Sigmoid colon (tissue), 7 donors: ENCODE results near the gene CAVIN3. TPM values are rescaled to one million over a fixed set of nuclear protein-coding genes. Genes with fewer than 3 reads are reported as not detected.
A peak's percentile ranks its signal among the peaks of the same experiment; 100 is the strongest.

Experiments
- DNase-seq: peaks from one replicate; pipeline ENCODE4 v3.0.0-alpha.2; 2019
- H3K27ac ChIP-seq, 4 donors: fragments of 200-600 bp; sonication (generic); one replicate each; pipeline ENCODE4 v1.5.1; 2016 to 2019; ENCODE audit warnings: mild to moderate bottlenecking in 1 of 4
- H3K27me3 ChIP-seq, 3 donors: fragments of 200-600 bp; sonication (generic); one replicate each; pipeline ENCODE4 v1.5.1; 2019; ENCODE audit warnings: mild to moderate bottlenecking in 1 of 3
- H3K36me3 ChIP-seq, 4 donors: fragments of 200-600 bp; sonication (generic); one replicate each; pipeline ENCODE4 v1.5.1; 2016 to 2019
- H3K4me1 ChIP-seq, 4 donors: fragments of 200-600 bp; sonication (generic); one replicate each; pipeline ENCODE4 v1.5.1; 2017 to 2019
- H3K4me3 ChIP-seq, 4 donors: fragments of 200-600 bp; sonication (generic); one replicate each; pipeline ENCODE4 v1.5.1; 2017 to 2019; ENCODE audit warnings: mild to moderate bottlenecking in 2 of 4, moderate library complexity in 1 of 4
- H3K9me3 ChIP-seq, 4 donors: fragments of 200-600 bp in 3 of 4; sonication (generic) in 3 of 4; one replicate each; pipeline versions ENCODE4 v1.5.1 to v1.6.1; 2013 to 2019
- EP300 ChIP-seq, 4 donors: sonication (generic); formaldehyde crosslinking; IDR thresholded peaks; one replicate each; pipeline ENCODE4 v1.6.1; 2017; ENCODE audit warnings: antibody characterized with exemption in 4 of 4
- POLR2A ChIP-seq, 2 donors: fragments of 450-650 bp; IDR thresholded peaks; one replicate each; pipeline ENCODE4 v1.6.1; 2016; ENCODE audit warnings: antibody characterized with exemption in 2 of 2, mild to moderate bottlenecking in 2 of 2, moderate library complexity in 2 of 2
- POLR2AphosphoS5 ChIP-seq, 4 donors: sonication (generic); formaldehyde crosslinking; IDR thresholded peaks; one replicate each; pipeline ENCODE4 v1.6.1; 2017; ENCODE audit warnings: antibody characterized with exemption in 4 of 4
- WGBS, 2 donors: extraction: QIAGEN DNeasy Blood & Tissue Kit; methylation state at CpG; one replicate each; pipeline ENCODE4 v1.1.7; 2013; 5-methylcytosine and 5-hydroxymethylcytosine counted together
- intact Hi-C: fragments of 100-400 bp; cut with DNase I; formaldehyde crosslinking; loops from one replicate; pipeline ENCODE4 v1.15.1; 2023
- polyA plus RNA-seq, 3 donors: library from polyadenylated mRNA; stranded (reverse); fragments of 200-250 nt; gene quantifications; one replicate each; pipeline ENCODE4 v1.2.3, GENCODE V29; 2013
- total RNA-seq, 4 donors: library from RNA; depleted of rRNA; stranded (reverse); fragments of >200 nt; gene quantifications; one replicate each; pipeline ENCODE4 v1.1.0, GENCODE V29; 2016
- TF ChIP-seq, protein P1 (sequence below), 4 experiments: fragments of 450-650 bp in 3 of 4; fragments of 200-600 bp in 1 of 4; IDR thresholded peaks; one replicate each; pipeline ENCODE4 v1.5.1; 2016 to 2019; ENCODE audit warnings: antibody characterized with exemption in 4 of 4, mild to moderate bottlenecking in 3 of 4, moderate library complexity in 2 of 4
- donor health status: healthy with polysubstance abuse.
- donor health status: Bipolar disorder and iron deficiency.
- donor health status: healthy.

Gene CAVIN3, protein sequence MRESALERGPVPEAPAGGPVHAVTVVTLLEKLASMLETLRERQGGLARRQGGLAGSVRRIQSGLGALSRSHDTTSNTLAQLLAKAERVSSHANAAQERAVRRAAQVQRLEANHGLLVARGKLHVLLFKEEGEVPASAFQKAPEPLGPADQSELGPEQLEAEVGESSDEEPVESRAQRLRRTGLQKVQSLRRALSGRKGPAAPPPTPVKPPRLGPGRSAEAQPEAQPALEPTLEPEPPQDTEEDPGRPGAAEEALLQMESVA
- total RNA-seq (100 to 1,000 TPM; 113 to 294 (median 188) TPM), polyA plus RNA-seq (10 to 100 TPM in 2 of 3 donors, 1 to 10 TPM in 1; 6.9 to 25.6 (median 24.0) TPM)

DNA sequence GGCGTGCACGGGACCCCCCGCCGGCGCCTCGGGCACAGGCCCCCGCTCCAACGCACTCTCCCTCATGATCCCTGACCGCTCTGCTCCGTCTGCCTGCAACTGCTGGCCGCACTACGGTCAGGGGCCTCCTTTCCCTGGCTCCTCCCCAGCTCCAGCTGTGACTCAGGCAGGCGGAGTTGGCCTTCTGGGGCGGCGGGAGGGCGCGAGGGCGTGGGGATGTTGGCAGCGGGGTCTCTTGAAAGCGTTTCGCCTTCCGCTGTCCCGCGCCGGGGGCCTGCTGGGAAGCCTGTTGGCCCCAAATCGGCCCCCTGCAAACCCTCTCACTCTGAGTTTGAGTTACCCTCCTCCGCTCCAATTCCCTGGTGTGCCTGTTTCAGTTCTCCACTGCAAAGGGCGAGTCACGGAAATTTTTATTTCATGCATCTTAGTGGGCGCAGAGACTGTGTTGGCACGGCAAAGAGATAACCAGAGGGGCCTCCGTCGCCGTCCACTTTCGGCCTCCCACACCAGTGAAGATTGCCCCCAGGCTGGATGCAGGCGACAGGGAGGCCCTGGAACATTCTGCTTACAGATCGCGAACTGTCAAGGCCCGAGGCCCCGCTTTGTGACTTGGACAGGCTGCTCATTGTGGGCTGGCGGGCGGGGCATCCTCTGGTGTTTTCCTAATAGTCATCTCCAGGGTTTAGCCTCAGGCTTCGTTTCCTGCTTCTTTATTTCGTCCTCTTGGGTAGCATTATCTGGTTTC lies at the start of gene CAVIN3:
Gene CAVIN3 (minus strand): TSS at position 91 of the 745 bp plus-strand sequence. CDS start 25 bp downstream, at position 66.
- H3K4me3 ChIP-seq: peak within 1 kb of the TSS; percentile 33 to 84 (median 72)
- intact Hi-C loops: loop anchor here (5.0 kb wide), 1 partner anchor 633 kb away; the partner anchor contains the start of genes TRIM22 and TRIM5
- WGBS, 2 donors: 14 to 19% methylated on average over 44 of the region's 44 CpGs

DNA sequence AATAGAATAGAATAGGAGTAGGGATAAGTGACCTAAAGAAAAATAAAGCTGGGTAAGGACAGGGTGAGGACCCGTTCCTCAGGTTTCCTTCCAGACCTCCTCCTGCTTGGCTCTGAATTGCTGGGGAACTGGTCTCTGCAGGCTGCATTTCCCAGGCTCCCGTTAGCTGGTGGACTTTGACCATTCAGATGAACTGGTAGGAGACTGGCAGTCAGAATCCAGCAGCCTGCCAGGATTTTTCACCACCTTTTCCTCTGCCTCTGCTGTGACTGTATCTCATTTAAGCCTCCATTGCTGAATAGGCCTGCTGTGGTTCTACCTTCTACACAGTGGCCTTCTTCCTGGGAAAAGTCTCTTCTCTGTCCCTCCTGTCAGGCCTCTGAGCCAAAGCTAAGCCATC lies 45.4 kb upstream of the CAVIN3 start:
- H3K27me3 ChIP-seq: no peaks in the 10 kb centered on the region
- intact Hi-C loops: no loop called here
- DNase-seq: no peak
- TF ChIP-seq POLR2AphosphoS5 (IDR thresholded peaks at IDR 0.05) (no peak), POLR2A (IDR thresholded peaks at IDR 0.05) (no peak), EP300 (IDR thresholded peaks at IDR 0.05) (no peak)
- TF ChIP-seq, protein P1, sequence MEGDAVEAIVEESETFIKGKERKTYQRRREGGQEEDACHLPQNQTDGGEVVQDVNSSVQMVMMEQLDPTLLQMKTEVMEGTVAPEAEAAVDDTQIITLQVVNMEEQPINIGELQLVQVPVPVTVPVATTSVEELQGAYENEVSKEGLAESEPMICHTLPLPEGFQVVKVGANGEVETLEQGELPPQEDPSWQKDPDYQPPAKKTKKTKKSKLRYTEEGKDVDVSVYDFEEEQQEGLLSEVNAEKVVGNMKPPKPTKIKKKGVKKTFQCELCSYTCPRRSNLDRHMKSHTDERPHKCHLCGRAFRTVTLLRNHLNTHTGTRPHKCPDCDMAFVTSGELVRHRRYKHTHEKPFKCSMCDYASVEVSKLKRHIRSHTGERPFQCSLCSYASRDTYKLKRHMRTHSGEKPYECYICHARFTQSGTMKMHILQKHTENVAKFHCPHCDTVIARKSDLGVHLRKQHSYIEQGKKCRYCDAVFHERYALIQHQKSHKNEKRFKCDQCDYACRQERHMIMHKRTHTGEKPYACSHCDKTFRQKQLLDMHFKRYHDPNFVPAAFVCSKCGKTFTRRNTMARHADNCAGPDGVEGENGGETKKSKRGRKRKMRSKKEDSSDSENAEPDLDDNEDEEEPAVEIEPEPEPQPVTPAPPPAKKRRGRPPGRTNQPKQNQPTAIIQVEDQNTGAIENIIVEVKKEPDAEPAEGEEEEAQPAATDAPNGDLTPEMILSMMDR (IDR thresholded peaks at IDR 0.05): no peak
- WGBS, 2 donors: 20 to 59% methylated on average over 2 of the region's 2 CpGs
- H3K27ac ChIP-seq: no peak overlapping the region
- no peaks in the 10 kb centered on the region for H3K9me3 ChIP-seq
- H3K4me1 ChIP-seq: peaks cover 0 to 6% (median 2%) of the 10 kb centered on the region in 4 donors
- H3K36me3 ChIP-seq: no peaks in the 10 kb centered on the region
- no peak overlapping the region for H3K4me3 ChIP-seq

More for the DNA sequence above, at the start of gene CAVIN3:
- TF ChIP-seq POLR2AphosphoS5 (IDR thresholded peaks at IDR 0.05): peak; percentile 71 to 90 (median 84)
- TF ChIP-seq, protein P1 (IDR thresholded peaks at IDR 0.05): no peak
- peak; percentile 33 to 61 for TF ChIP-seq POLR2A (IDR thresholded peaks at IDR 0.05)
- Histone ChIP-seq H3K36me3 (peaks cover 0 to 6% (median 0%) of the 10 kb centered on the region in 4 donors), H3K9me3 (no peaks in the 10 kb centered on the region), H3K27ac (peak within 1 kb of the TSS; percentile 95 to 99 (median 99)), H3K4me1 (peaks cover 0 to 51% (median 42%) of the 10 kb centered on the region in 4 donors), H3K27me3 (no peaks in the 10 kb centered on the region)
- DNase-seq: peak; percentile 94

DNA sequence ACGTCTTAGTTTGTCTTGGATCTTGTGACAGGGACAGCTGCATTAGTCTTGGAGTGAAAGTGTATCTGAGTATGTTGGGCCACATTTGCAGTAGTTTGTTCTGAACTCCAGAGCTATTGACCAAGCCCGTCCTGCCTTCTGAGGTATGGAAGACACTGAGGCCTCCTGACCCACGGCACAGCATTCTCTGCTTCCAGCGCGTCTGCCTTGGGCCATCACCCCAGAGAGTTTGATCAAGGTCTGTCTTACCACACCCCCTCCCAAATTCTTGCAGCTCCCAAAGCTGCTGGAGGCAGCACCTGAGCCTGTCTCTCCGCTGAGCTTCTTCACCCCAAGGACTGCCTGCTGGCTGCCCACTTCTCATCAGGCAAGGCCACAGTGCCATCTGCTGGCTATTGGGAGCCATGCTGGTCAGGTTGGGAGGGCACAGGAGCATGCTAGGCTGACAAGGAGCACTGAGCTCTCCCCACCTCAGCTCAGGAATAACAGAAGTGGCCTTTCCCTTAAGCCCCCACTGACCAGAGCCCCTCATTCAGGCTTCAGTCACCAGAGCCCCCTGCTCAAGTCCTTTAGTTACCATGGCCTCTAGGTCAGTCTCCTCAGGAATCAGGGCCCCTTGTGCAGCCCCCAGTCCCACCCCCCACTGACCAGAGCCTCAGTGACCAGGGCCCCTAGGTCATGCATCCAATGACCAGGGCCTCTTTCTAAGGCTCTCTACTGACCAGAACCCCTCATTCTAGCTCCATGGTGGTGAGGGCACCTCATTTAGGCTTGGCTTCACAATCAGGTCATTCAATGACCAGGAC lies 42.8 kb upstream of the CAVIN3 start:
- WGBS, 2 donors: 78 to 80% methylated on average over 6 of the region's 6 CpGs
- Histone ChIP-seq H3K4me1 (peaks cover 0 to 7% (median 2%) of the 10 kb centered on the region in 4 donors), H3K9me3 (no peaks in the 10 kb centered on the region), H3K36me3 (no peaks in the 10 kb centered on the region), H3K4me3 (no peak overlapping the region), H3K27ac (no peak overlapping the region), H3K27me3 (no peaks in the 10 kb centered on the region)
- no peak for TF ChIP-seq POLR2A (IDR thresholded peaks at IDR 0.05)
- TF ChIP-seq, protein P1 (IDR thresholded peaks at IDR 0.05): peak; percentile 49 to 85 (median 64)
- DNase-seq: peak; percentile 90
- intact Hi-C loops: loop anchor here (2.0 kb wide), 1 partner anchor 340 kb away; no protein-coding TSS in a partner anchor

DNA sequence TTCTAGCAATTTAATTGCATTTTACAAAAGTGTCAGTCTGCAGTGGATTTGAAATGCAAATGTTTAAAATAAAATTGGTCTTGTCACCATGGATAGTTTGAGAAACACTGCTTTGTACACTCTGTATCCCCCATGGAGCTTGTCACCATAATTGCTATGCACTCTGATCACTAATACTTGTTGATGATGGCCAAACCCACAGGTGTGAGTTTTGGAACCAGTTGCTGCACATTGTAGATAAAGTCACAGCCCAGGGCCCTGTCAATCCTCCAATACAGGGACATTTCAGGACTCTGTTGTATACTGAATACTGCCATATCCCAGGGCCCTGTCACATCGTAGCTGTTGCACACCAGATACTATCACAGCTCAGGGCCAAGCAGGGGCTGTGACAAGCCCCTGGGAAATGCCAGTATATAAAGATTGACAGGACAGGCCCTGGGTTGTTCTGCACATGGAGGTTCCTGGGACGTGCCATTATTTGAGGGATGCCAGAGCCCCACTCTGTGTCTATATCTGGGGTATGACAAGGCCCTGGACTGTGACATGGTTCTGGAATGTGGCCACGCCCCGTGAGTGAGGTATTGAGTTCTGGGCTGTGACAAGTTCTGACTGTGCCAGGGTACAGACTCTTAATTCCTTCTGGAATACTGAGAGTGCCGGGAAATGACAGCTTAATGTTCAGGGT lies 42.0 kb upstream of the CAVIN3 start:
- 71 to 90% methylated on average over 5 of the region's 5 CpGs for whole genome bisulfite sequencing, 2 donors
- intact Hi-C loops: loop anchor here (2.0 kb wide), 1 partner anchor 340 kb away; no protein-coding TSS in a partner anchor
- no peak overlapping the region for H3K4me3 ChIP-seq
- H3K27me3 ChIP-seq: no peaks in the 10 kb centered on the region
- DNase-seq: no peak
- H3K36me3 ChIP-seq: no peaks in the 10 kb centered on the region
- H3K27ac ChIP-seq: no peak overlapping the region
- H3K9me3 ChIP-seq: no peaks in the 10 kb centered on the region
- peaks cover 0 to 15% (median 7%) of the 10 kb centered on the region in 4 donors for H3K4me1 ChIP-seq
- TF ChIP-seq EP300 (IDR thresholded peaks at IDR 0.05): no peak
- no peak for TF ChIP-seq POLR2A (IDR thresholded peaks at IDR 0.05)
- TF ChIP-seq POLR2AphosphoS5 (IDR thresholded peaks at IDR 0.05): no peak
- TF ChIP-seq, protein P1 (IDR thresholded peaks at IDR 0.05): no peak
